Fibroblast of skin of left biceps (primary cell): ENCODE results near the gene LTBR.

Experiments used
- DNase-seq, 2 experiments: peaks; one replicate each; pipeline ENCODE4 v3.0.0-alpha.2; 2013; ENCODE audit warnings: low read depth in 2 of 2

LTBR gene

GRCh38 chr12:6382982-6383381, 980 bp upstream of the LTBR start:
- no peak for DNase-seq

DNA sequence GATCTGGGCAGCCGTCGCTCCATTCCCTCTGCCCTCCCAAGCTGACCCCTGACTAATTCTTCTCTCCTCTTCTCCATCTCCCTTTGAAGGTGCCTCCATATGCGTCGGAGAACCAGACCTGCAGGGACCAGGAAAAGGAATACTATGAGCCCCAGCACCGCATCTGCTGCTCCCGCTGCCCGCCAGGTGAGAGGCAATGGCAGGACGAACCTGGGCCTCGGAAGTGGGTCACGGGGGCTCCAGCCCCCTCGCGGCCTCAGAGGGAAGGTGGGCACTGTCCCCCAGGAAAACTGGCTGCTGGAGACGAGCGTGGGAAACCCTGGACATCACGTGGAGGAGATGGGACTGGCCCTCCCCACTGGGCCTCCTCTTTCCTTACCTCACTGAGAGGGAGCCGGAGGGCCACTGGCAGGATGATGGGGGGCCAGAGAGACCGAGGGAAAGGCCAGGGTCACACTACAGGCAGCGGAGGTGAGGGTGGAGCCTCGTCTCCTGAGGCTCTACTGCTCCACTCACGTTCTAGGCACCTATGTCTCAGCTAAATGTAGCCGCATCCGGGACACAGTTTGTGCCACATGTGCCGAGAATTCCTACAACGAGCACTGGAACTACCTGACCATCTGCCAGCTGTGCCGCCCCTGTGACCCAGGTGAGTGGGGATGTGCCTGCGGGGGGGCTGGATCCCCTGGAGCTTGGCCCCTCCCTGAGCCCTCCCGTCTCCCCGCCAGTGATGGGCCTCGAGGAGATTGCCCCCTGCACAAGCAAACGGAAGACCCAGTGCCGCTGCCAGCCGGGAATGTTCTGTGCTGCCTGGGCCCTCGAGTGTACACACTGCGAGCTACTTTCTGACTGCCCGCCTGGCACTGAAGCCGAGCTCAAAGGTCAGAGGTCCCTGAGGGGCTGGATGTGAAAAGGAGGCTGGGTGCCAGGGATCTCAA, 806 bp downstream of the LTBR start:
- DNase-seq, result no peak

GRCh38 chr12:6386038-6386437, 2.1 kb downstream of the LTBR start:
- DNase-seq, result no peak

- DNase-seq, result no peak
These were observed 2.5 kb downstream of the LTBR start for GRCh38 chr12:6386491-6386890.

DNA sequence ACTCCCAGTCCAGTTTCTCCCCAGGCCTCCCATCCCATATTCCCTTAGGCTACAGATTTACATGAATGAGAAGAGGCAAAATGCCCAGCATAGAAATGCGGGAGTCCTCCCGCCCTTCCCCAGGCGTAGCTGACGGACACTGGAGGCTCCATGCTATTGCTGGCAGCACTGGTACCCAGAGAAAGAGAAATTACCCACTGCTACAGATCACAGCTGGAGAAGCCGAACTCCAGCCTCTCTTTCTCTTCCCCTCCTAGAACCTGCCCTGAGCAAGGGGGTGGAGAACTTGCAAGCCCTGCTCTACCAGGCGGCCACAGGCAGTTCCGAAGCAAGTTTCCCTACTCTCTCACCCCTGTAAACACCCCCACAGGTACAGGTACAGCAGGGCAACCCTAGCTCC, 3.6 kb downstream of the LTBR start:
- no peak for DNase-seq

GRCh38 chr12:6390084-6390799, 6.3 kb downstream of the LTBR start:
- DNase-seq, result no peak

DNA sequence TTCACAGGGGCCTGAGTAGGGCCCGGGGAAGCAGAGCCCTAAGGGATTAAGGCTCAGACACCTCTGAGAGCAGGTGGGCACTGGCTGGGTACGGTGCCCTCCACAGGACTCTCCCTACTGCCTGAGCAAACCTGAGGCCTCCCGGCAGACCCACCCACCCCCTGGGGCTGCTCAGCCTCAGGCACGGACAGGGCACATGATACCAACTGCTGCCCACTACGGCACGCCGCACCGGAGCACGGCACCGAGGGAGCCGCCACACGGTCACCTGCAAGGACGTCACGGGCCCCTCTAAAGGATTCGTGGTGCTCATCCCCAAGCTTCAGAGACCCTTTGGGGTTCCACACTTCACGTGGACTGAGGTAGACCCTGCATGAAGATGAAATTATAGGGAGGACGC, 7.1 kb downstream of the LTBR start:
- no peak for DNase-seq

DNA sequence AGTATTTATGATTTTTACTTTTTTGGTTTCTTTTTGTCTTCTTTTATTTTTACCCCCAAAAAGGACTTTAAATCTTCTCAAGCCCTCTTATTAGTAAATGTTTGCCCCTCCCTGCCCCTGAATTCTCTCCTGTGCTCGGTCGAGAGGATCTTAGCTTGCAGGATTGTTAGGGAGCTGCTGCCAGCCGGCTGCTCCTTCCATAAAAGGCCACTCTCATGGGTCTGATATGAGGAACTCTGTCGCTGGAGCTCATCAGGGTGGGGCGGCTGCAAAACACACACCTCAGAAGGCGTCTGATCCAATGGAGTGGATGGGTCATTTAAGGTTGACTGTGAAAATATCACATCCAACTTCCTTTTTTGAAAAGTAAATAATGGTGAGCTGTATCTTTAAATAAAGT, 8.5 kb downstream of the LTBR start:
- DNase-seq, result no peak

- no peak for DNase-seq
These were observed 9.1 kb downstream of the LTBR start for GRCh38 chr12:6393109-6393508.

- DNase-seq, result no peak
These were observed 10.4 kb downstream of the LTBR start for GRCh38 chr12:6394398-6394797.

DNA sequence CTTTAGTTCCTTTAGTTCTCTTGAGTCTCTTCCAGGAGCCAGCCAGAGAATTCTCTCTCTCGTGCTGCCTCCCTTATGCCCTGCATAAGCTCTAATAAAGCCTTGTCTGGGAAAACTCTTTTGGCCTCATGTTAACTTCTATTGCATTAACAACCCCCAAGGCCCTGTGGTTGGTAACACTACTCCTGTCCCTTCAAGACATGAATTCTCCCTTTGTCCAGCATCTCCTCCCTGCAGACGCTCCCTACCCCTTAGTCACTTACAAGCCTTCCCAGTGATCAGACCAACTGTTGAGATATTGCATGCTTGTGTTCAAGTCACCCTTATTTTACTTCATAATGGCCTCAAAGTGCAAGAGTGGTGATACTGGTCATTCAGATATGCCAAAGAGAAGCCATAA, 12.1 kb downstream of the LTBR start:
- no peak for DNase-seq

GRCh38 chr12:6399884-6400644, 16.1 kb downstream of the LTBR start:
- DNase-seq, result no peak

- DNase-seq, result no peak
These were observed 20.4 kb downstream of the LTBR start for GRCh38 chr12:6404390-6404789.

- DNase-seq, result no peak
These were observed 22.0 kb downstream of the LTBR start for GRCh38 chr12:6405963-6406362.

- no peak for DNase-seq
These were observed 23.4 kb downstream of the LTBR start for GRCh38 chr12:6407236-6407954.

DNA sequence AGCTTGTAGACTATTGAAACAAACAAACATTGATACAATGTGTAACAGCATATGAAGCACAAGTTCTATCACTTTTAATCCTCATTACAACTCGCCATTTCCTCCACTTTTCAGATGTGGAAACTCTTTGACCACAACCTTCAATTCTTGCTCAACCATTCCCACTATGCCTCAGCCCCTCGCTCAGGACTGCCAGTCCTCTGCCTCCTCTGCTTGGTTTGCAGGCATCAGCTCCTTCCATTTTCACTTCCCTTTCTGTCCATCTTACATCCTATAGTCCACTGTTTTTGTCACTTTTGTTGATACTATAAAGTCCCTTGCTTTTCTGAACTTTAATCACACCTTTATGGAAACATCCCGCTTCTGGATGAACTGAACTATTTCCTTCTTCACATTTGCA, 32.6 kb downstream of the LTBR start:
- no peak for DNase-seq

GRCh38 chr12:6418796-6419195, 34.8 kb downstream of the LTBR start:
- no peak for DNase-seq

GRCh38 chr12:6420364-6420763, 36.4 kb downstream of the LTBR start:
- DNase-seq, result no peak

DNA sequence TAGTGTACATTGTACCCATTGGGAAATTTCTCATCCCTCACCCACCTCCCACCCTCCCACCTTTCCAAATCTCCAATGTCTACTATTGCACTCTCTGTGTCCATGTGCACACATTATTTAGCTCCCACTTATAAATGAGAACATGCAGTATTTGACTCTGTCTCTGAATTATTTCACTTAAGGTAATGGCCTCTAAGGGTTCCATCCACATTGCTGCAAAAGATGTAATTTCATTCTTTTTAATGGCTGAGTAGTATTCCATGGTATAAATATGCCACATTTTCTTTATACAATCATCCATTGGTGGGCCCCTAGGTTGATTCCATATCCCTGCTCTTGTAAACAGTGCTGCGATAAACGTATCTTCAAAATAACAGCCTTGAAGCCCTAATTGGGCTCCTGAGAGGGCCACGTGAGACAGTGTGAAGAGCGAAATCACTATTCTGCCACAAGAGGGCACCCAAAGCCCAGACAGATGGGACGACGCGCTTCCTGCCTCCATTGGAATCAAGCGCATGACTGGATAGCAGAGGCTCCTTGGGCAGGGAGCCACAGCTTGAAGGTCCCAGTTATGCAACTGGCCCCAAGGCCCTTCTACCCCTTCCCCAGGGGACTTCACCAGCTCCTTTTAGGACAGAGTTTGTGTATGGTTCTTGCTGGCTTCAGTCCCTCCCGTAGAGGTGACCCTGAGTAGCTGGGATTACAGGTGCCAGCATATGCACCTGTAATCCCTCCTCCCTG, 39.5 kb downstream of the LTBR start:
- DNase-seq, result peak; percentile 71 to 77

DNA sequence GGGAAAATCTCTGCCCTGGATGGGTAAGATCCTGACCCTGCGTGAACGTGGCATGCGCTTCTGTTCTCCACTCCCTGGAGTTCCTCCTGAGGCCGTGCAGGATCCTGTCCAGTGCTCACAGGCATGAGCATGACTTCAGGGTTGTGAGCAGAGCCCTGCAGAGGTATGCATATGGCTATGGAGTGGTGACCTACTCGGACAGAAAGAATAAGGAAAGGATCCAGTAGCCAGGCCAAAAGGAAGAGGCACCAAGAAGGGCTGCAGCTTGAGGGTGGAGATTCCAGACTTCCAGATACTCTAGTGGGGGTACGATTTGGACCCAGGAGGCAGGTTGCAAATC, 40.0 kb downstream of the LTBR start:
- DNase-seq, result no peak

- no peak for DNase-seq
These were observed 40.9 kb downstream of the LTBR start for GRCh38 chr12:6424866-6425265.
